HEK293 (cell line): ENCODE data around the gene CDKAL1.

Experiments used
- CTCF ChIA-PET: fragments of 350-600 bp; formaldehyde crosslinking; extraction: SDS; loops from one replicate; lab custom pipeline; 2021; ENCODE audit warnings: antibody characterized with exemption; lab: Yijun Ruan, JAX
- POLR2A ChIA-PET: fragments of 300-600 bp; formaldehyde crosslinking; extraction: SDS; loops from one replicate; lab custom pipeline; 2020; ENCODE audit warnings: antibody characterized with exemption, inconsistent platforms; lab: Yijun Ruan, JAX
- H3K27ac ChIP-seq: fragments of 200-500 bp; sonication (Bioruptor generic); 2 replicates; pipeline ENCODE4 v1.5.1; 2014; ENCODE audit warnings: low read depth, low read length, control low read depth, inconsistent platforms; ENCODE audit errors: extremely low read depth
- H3K36me3 ChIP-seq, 2 experiments: fragments of 200-500 bp in 1 of 2; sonication (Bioruptor generic) in 1 of 2; 1 replicate in 1 of 2; 2 replicates in 1 of 2; pipeline ENCODE4 v1.5.1; 2014 to 2017; ENCODE audit warnings: inconsistent platforms in 2 of 2, low read length in 2 of 2; ENCODE audit not compliant: control insufficient read depth in 2 of 2, insufficient read depth in 1 of 2
- H3K4me1 ChIP-seq: fragments of 200-500 bp; sonication (Bioruptor generic); 2 replicates; pipeline ENCODE4 v1.5.1; 2014; ENCODE audit warnings: mild to moderate bottlenecking, low read length, inconsistent platforms; ENCODE audit not compliant: control insufficient read depth, insufficient read depth
- H3K4me3 ChIP-seq: 2 replicates; pipeline ENCODE4 v1.5.1; 2011; ENCODE audit warnings: low read depth, mild to moderate bottlenecking, control low read depth, low read length, moderate library complexity
- H3K9me3 ChIP-seq: fragments of 200-500 bp; sonication (Bioruptor generic); 2 replicates; pipeline ENCODE4 v1.5.1; 2014; ENCODE audit warnings: low read depth, low read length, inconsistent platforms; ENCODE audit not compliant: control insufficient read depth, insufficient read depth
- HOXC10 ChIP-seq: sonication (generic); formaldehyde crosslinking; IDR thresholded peaks from 2 replicates; pipeline ENCODE4 v1.8.1; 2023; ENCODE audit warnings: mild to moderate bottlenecking, missing genetic modification reagents
- HOXD13 ChIP-seq: sonication (generic); formaldehyde crosslinking; IDR thresholded peaks from 2 replicates; pipeline ENCODE4 v1.8.0; 2022; ENCODE audit warnings: missing genetic modification reagents, borderline replicate concordance
- KLF9 ChIP-seq: fragments of 450-650 bp; formaldehyde crosslinking; IDR thresholded peaks from 2 replicates; pipeline ENCODE4 v1.5.1; 2016; ENCODE audit warnings: missing biosample characterization, missing genetic modification characterization, low read depth
- OVOL3 ChIP-seq: fragments of 450-650 bp; formaldehyde crosslinking; IDR thresholded peaks from 2 replicates; pipeline ENCODE4 v1.5.1; 2016; ENCODE audit warnings: missing biosample characterization, missing genetic modification characterization
- SCRT1 ChIP-seq: fragments of 450-650 bp; formaldehyde crosslinking; IDR thresholded peaks from 2 replicates; pipeline ENCODE4 v1.5.1; 2016; ENCODE audit warnings: missing biosample characterization, missing genetic modification characterization, borderline replicate concordance
- YY2 ChIP-seq: fragments of 450-650 bp; formaldehyde crosslinking; IDR thresholded peaks from 2 replicates; pipeline ENCODE4 v1.5.1; 2016; ENCODE audit warnings: missing biosample characterization, missing genetic modification characterization
- ZFP3 ChIP-seq: fragments of 450-650 bp; formaldehyde crosslinking; IDR thresholded peaks from 2 replicates; pipeline ENCODE4 v1.5.1; 2016; ENCODE audit warnings: low read depth, missing biosample characterization, missing genetic modification characterization
- ZNF114 ChIP-seq: fragments of 450-650 bp; formaldehyde crosslinking; IDR thresholded peaks from 2 replicates; pipeline ENCODE4 v1.5.0; 2017; ENCODE audit warnings: missing biosample characterization, missing genetic modification characterization
- ZNF121 ChIP-seq: fragments of 450-650 bp; formaldehyde crosslinking; IDR thresholded peaks from 2 replicates; pipeline ENCODE4 v1.5.1; 2016; ENCODE audit warnings: missing biosample characterization, missing genetic modification characterization
- ZNF16 ChIP-seq: fragments of 450-650 bp; formaldehyde crosslinking; IDR thresholded peaks from 2 replicates; pipeline ENCODE4 v1.5.1; 2016; ENCODE audit warnings: low read depth, missing biosample characterization, missing genetic modification characterization
- ZNF19 ChIP-seq: fragments of 450-650 bp; formaldehyde crosslinking; IDR thresholded peaks from 2 replicates; pipeline ENCODE4; 2016; ENCODE audit warnings: missing biosample characterization, missing genetic modification characterization, low read depth
- ZNF23 ChIP-seq: fragments of 450-650 bp; formaldehyde crosslinking; IDR thresholded peaks from 2 replicates; pipeline ENCODE4 v1.5.1; 2016; ENCODE audit warnings: missing biosample characterization, missing genetic modification characterization, borderline replicate concordance
- ZNF394 ChIP-seq: fragments of 450-650 bp; formaldehyde crosslinking; IDR thresholded peaks from 2 replicates; pipeline ENCODE4 v1.5.1; 2016; ENCODE audit warnings: missing biosample characterization, missing genetic modification characterization, mild to moderate bottlenecking, moderate library complexity, borderline replicate concordance
- ZNF621 ChIP-seq: fragments of 450-650 bp; formaldehyde crosslinking; IDR thresholded peaks from 2 replicates; pipeline ENCODE4 v1.5.1; 2017; ENCODE audit warnings: missing biosample characterization, missing genetic modification characterization
- ZNF626 ChIP-seq: fragments of 450-650 bp; sonication (Bioruptor Pico); formaldehyde crosslinking; IDR thresholded peaks from 2 replicates; pipeline ENCODE4 v1.5.1; 2018; ENCODE audit warnings: missing biosample characterization, missing genetic modification characterization, inconsistent platforms
- ZNF660 ChIP-seq: fragments of 450-650 bp; IDR thresholded peaks from 2 replicates; pipeline ENCODE4 v1.5.1; 2018; ENCODE audit warnings: missing biosample characterization, mild to moderate bottlenecking, missing genetic modification characterization
- ZNF664 ChIP-seq: fragments of 450-650 bp; formaldehyde crosslinking; IDR thresholded peaks from 2 replicates; pipeline ENCODE4 v1.5.1; 2016; ENCODE audit warnings: missing biosample characterization, missing genetic modification characterization
- ZNF777 ChIP-seq: fragments of 450-650 bp; formaldehyde crosslinking; IDR thresholded peaks from 2 replicates; pipeline ENCODE4 v1.5.1; 2017; ENCODE audit warnings: missing biosample characterization, missing genetic modification characterization, borderline replicate concordance
- ZNF837 ChIP-seq: fragments of 450-650 bp; formaldehyde crosslinking; IDR thresholded peaks from 2 replicates; pipeline ENCODE4 v1.5.1; 2016; ENCODE audit warnings: missing biosample characterization, missing genetic modification characterization
- TF ChIP-seq, protein P1 (sequence below): fragments of 450-650 bp; formaldehyde crosslinking; IDR thresholded peaks from 2 replicates; pipeline ENCODE4 v1.5.1; 2016; ENCODE audit warnings: missing biosample characterization, missing genetic modification characterization, borderline replicate concordance
- TF ChIP-seq, protein P2 (sequence below): fragments of 450-650 bp; formaldehyde crosslinking; IDR thresholded peaks from 2 replicates; pipeline ENCODE4 v1.5.1; 2017; ENCODE audit warnings: missing biosample characterization, missing genetic modification characterization
- TF ChIP-seq, protein P3 (sequence below): fragments of 450-650 bp; formaldehyde crosslinking; IDR thresholded peaks from 2 replicates; pipeline ENCODE4 v1.5.1; 2016; ENCODE audit warnings: missing biosample characterization, missing genetic modification characterization
- TF ChIP-seq, protein P4 (sequence below): fragments of 450-650 bp; formaldehyde crosslinking; IDR thresholded peaks from 2 replicates; pipeline ENCODE4 v1.5.1; 2016; ENCODE audit warnings: missing biosample characterization, missing genetic modification characterization
- TF ChIP-seq, protein P5 (sequence below): fragments of 450-650 bp; formaldehyde crosslinking; IDR thresholded peaks from 2 replicates; pipeline ENCODE4 v1.5.1; 2016; ENCODE audit warnings: missing biosample characterization, missing genetic modification characterization
- TF ChIP-seq, protein P6 (sequence below): IDR thresholded peaks from 2 replicates; pipeline ENCODE4 v1.6.1; 2011; ENCODE audit warnings: mild to moderate bottlenecking, low read depth, low read length, borderline replicate concordance
- TF ChIP-seq, protein P7 (sequence below): fragments of 450-650 bp; IDR thresholded peaks from 2 replicates; pipeline ENCODE4 v1.5.1; 2018; ENCODE audit warnings: missing biosample characterization, missing genetic modification characterization

Gene CDKAL1

DNA sequence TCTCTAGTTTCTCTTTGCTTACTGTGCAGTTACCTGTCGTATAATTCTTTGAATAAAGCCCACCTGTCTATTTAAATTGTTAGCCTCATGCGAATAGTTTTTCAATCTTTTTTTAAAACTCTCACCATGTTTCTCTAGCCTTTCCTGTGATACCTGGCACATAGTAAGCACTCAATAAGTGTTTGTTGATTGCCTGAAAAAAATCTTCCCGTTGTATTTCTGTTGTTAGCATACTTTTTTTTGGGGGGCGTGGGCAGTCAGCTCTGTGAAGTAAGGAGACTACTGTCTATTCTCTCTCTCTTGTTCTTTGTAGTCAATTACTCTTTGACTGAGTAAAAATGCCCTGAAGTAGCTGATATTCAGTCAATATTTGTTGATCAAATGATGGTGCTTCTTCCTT lies 205.8 kb downstream of the CDKAL1 start:
- POLR2A ChIA-PET = no interaction called here
- CTCF ChIA-PET = no interaction called here
- H3K27ac ChIP-seq = no peak overlapping the region
- no peaks in the 10 kb centered on the region for H3K9me3 ChIP-seq
- H3K36me3 ChIP-seq = no peaks in the 10 kb centered on the region
- no peaks in the 10 kb centered on the region for H3K4me1 ChIP-seq
- TF ChIP-seq ZNF626 (no peak), ZNF19 (tag by site-specific recombination) (no peak), ZNF777 (no peak), KLF9 (tag by site-specific recombination) (no peak), SCRT1 (tag by site-specific recombination) (no peak), OVOL3 (no peak), HOXC10 (CRISPR knock-in tag) (no peak), ZNF394 (no peak), ZNF664 (tag by site-specific recombination) (no peak), ZNF621 (tag by site-specific recombination) (no peak), ZNF121 (tag by site-specific recombination) (no peak)
- TF ChIP-seq, protein P1, sequence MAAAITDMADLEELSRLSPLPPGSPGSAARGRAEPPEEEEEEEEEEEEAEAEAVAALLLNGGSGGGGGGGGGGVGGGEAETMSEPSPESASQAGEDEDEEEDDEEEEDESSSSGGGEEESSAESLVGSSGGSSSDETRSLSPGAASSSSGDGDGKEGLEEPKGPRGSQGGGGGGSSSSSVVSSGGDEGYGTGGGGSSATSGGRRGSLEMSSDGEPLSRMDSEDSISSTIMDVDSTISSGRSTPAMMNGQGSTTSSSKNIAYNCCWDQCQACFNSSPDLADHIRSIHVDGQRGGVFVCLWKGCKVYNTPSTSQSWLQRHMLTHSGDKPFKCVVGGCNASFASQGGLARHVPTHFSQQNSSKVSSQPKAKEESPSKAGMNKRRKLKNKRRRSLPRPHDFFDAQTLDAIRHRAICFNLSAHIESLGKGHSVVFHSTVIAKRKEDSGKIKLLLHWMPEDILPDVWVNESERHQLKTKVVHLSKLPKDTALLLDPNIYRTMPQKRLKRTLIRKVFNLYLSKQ (tag by site-specific recombination) = no peak
- TF ChIP-seq, protein P2, sequence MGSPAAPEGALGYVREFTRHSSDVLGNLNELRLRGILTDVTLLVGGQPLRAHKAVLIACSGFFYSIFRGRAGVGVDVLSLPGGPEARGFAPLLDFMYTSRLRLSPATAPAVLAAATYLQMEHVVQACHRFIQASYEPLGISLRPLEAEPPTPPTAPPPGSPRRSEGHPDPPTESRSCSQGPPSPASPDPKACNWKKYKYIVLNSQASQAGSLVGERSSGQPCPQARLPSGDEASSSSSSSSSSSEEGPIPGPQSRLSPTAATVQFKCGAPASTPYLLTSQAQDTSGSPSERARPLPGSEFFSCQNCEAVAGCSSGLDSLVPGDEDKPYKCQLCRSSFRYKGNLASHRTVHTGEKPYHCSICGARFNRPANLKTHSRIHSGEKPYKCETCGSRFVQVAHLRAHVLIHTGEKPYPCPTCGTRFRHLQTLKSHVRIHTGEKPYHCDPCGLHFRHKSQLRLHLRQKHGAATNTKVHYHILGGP = no peak
- TF ChIP-seq, protein P3, sequence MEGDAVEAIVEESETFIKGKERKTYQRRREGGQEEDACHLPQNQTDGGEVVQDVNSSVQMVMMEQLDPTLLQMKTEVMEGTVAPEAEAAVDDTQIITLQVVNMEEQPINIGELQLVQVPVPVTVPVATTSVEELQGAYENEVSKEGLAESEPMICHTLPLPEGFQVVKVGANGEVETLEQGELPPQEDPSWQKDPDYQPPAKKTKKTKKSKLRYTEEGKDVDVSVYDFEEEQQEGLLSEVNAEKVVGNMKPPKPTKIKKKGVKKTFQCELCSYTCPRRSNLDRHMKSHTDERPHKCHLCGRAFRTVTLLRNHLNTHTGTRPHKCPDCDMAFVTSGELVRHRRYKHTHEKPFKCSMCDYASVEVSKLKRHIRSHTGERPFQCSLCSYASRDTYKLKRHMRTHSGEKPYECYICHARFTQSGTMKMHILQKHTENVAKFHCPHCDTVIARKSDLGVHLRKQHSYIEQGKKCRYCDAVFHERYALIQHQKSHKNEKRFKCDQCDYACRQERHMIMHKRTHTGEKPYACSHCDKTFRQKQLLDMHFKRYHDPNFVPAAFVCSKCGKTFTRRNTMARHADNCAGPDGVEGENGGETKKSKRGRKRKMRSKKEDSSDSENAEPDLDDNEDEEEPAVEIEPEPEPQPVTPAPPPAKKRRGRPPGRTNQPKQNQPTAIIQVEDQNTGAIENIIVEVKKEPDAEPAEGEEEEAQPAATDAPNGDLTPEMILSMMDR = no peak
- TF ChIP-seq, protein P4, sequence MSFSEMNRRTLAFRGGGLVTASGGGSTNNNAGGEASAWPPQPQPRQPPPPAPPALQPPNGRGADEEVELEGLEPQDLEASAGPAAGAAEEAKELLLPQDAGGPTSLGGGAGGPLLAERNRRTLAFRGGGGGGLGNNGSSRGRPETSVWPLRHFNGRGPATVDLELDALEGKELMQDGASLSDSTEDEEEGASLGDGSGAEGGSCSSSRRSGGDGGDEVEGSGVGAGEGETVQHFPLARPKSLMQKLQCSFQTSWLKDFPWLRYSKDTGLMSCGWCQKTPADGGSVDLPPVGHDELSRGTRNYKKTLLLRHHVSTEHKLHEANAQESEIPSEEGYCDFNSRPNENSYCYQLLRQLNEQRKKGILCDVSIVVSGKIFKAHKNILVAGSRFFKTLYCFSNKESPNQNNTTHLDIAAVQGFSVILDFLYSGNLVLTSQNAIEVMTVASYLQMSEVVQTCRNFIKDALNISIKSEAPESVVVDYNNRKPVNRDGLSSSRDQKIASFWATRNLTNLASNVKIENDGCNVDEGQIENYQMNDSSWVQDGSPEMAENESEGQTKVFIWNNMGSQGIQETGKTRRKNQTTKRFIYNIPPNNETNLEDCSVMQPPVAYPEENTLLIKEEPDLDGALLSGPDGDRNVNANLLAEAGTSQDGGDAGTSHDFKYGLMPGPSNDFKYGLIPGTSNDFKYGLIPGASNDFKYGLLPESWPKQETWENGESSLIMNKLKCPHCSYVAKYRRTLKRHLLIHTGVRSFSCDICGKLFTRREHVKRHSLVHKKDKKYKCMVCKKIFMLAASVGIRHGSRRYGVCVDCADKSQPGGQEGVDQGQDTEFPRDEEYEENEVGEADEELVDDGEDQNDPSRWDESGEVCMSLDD (tag by site-specific recombination) = no peak
- no peak overlapping the region for H3K4me3 ChIP-seq

DNA sequence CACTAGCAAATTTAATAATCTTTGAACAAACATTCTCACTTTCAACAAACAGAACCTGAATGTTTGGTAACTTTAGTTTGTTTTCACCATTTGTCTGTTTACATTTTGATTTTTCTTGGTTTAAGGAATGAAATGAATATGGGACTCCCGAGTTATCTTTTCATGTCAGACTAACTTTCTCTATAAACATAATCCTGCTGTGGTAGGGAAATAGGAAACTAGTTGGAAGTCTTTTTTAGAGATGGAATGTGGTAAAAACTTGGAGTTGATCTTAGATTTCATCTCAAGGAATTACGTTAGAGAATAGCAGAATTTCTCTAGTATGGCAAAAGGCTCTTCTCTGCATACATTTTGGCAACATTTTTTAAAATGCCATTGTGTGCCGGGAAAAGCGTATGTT lies 206.5 kb downstream of the CDKAL1 start:
- Histone ChIP-seq H3K4me3 (no peak overlapping the region), H3K9me3 (no peaks in the 10 kb centered on the region), H3K27ac (no peak overlapping the region), H3K36me3 (no peaks in the 10 kb centered on the region), H3K4me1 (no peaks in the 10 kb centered on the region)
- ChIA-PET POLR2A (no interaction called here), CTCF (no interaction called here)
- TF ChIP-seq ZNF114 = no peak
- TF ChIP-seq, protein P5, sequence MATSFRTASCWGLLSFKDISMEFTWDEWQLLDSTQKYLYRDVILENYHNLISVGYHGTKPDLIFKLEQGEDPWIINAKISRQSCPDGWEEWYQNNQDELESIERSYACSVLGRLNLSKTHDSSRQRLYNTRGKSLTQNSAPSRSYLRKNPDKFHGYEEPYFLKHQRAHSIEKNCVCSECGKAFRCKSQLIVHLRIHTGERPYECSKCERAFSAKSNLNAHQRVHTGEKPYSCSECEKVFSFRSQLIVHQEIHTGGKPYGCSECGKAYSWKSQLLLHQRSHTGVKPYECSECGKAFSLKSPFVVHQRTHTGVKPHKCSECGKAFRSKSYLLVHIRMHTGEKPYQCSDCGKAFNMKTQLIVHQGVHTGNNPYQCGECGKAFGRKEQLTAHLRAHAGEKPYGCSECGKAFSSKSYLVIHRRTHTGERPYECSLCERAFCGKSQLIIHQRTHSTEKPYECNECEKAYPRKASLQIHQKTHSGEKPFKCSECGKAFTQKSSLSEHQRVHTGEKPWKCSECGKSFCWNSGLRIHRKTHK (tag by site-specific recombination) = no peak
- TF ChIP-seq ZNF660 (tag by site-specific recombination) = no peak
- TF ChIP-seq ZNF16 = no peak
- no peak for TF ChIP-seq YY2 (tag by site-specific recombination)
- TF ChIP-seq HOXD13 = no peak
- TF ChIP-seq, protein P6, sequence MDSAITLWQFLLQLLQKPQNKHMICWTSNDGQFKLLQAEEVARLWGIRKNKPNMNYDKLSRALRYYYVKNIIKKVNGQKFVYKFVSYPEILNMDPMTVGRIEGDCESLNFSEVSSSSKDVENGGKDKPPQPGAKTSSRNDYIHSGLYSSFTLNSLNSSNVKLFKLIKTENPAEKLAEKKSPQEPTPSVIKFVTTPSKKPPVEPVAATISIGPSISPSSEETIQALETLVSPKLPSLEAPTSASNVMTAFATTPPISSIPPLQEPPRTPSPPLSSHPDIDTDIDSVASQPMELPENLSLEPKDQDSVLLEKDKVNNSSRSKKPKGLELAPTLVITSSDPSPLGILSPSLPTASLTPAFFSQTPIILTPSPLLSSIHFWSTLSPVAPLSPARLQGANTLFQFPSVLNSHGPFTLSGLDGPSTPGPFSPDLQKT = no peak
- TF ChIP-seq, protein P7, sequence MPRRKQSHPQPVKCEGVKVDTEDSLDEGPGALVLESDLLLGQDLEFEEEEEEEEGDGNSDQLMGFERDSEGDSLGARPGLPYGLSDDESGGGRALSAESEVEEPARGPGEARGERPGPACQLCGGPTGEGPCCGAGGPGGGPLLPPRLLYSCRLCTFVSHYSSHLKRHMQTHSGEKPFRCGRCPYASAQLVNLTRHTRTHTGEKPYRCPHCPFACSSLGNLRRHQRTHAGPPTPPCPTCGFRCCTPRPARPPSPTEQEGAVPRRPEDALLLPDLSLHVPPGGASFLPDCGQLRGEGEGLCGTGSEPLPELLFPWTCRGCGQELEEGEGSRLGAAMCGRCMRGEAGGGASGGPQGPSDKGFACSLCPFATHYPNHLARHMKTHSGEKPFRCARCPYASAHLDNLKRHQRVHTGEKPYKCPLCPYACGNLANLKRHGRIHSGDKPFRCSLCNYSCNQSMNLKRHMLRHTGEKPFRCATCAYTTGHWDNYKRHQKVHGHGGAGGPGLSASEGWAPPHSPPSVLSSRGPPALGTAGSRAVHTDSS (tag by site-specific recombination) = no peak
- no peak for TF ChIP-seq ZFP3 (tag by site-specific recombination)
- no peak for TF ChIP-seq ZNF23 (tag by site-specific recombination)
- no peak for TF ChIP-seq ZNF837 (tag by site-specific recombination)
